Stimulated activated naive CD4-positive, alpha-beta T cell treated with Interleukin-2 at 50 U/mL for 16 hours (primary cell): ENCODE results near the gene DNAJB8.

Experiments
- DNase-seq: peaks from one replicate; lab custom pipeline; 2025; lab: John Stamatoyannopoulos, UW

DNAJB8 gene

DNA sequence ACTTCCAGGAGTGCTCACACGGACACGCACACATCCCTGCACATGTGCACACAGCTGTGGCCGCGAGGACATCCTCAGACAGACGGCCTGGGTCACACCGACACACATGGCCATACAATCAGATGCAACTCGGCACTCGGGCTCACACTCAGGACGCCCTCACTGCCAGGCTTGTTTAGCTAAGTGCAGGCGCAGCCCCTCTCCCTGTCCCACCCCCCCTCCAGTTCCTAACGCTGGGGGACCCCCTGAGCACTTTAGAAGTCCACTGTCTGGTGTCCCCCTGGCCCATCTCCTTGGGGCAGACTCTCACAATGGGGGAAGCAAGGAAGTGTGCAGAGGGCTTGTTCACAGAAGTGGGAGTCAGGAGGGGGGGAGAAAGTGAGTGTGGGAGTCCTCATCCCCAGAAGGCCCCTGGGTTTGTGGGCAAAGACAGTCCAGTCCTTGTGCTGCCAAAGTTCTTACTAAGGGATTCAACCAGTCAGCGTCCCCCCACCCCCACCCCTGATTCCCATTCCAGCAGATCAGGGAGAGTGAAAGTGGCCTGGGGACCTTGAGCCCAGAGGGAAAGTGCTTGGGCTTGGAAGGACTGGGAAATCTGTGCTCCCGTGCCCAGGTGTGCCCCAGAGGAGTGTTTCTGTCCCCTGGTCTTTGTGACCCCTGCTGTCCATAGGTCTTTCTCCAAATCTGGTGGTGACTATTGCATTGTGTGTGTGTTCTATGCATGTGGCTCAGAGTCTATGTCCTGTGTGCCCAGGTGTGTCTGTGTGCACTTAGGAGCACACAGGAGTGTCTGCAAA, 27.1 kb upstream of the DNAJB8 start:
- DNase-seq, result no peak

DNA sequence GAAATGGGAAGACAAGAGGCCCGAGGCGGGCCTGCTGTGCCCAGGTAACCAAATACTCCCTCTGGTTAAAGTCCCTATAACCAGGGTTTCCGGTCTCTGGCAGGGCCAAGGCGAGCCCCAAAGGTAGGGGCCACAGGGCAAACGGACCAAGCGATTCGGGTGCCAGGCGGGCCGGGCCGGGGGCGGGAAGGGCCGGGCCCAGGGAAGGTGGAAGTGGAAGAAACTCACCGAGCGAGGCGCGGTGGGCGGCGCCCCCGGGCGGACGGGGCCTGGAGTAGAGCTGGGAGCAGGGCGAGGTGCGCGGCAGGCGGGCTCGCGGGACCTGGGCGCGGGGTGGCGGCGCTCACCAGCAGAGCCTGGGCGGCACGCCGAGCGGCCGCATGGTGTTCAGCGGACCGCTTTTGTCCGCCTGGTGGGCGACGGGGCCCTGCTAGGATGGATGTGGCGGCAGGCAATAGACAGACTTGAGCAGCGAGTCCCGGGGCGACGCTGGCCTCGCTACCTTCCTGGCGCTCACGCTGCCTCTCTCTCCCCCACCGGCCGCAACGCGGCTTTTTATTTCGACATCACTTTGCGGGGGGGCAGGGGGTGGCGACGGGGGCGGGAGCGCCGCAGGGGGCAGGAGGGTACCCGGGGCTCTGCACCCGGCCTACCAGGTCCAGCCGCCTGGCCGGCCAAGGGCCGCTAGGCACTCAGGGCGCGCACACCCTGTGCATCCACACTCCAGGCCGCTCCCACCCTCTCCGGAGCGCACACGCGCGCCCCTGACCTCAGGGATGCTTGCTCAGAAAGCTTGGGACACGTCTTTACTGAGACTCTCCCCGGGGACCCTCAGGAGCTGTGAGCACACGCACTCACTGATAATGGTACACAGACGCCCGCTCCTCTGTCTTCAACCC, 26.2 kb upstream of the DNAJB8 start, which contains the start of gene GATA2:
GATA2 (minus strand) TSS at position 531 of the 899 bp plus-strand sequence. CDS start 6,170 bp downstream, outside the sequence.
- DNase-seq, result no peak

DNA sequence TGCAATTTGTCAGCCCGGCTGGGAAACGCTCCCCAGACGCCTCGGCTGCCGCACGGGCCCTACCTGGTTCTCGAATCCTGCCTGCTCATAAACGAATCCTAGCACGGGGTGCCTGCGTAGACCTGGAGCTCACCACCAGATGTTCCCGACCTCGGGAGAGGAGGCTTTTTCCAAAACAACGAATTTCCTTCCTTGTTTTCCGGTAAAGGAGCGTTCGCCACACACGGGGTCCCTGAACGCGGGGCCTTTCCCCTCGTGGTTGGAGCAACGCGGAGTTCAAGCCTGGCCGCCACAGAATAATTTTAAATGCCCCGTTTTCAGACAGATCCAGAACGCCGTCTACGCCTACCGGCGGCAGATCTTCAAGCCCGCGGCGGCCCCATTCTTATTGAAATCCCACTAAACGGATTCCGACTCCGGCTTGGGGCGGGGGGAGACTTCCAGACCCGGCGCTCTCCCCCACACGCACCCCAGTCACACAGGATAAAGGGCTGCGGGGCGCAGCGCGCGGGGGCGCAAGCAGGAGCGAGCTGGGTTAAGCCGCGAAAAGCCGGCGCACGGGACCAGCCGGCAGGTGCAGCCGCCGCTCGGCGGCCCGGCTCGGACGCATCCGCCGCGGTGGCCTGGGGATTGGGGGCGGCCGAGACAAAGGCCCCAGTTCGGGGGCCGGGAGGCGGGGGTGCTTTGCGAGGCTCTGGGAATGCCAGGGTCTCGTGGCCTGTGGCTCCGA, 25.4 kb upstream of the DNAJB8 start:
- no peak for DNase-seq

DNA sequence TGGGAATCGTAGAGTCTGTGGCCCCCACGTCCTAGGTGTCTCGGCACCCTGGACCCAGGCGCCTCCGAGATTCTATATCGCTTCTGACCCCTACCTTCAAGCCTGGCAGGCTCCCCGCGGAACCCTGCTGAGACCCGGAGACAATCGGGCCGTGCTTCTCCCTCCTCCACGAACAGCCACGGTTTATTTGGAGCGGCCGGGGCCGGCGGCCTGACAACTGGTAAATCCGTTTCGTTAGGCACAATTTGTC, 24.9 kb upstream of the DNAJB8 start:
- DNase-seq, result no peak

DNA sequence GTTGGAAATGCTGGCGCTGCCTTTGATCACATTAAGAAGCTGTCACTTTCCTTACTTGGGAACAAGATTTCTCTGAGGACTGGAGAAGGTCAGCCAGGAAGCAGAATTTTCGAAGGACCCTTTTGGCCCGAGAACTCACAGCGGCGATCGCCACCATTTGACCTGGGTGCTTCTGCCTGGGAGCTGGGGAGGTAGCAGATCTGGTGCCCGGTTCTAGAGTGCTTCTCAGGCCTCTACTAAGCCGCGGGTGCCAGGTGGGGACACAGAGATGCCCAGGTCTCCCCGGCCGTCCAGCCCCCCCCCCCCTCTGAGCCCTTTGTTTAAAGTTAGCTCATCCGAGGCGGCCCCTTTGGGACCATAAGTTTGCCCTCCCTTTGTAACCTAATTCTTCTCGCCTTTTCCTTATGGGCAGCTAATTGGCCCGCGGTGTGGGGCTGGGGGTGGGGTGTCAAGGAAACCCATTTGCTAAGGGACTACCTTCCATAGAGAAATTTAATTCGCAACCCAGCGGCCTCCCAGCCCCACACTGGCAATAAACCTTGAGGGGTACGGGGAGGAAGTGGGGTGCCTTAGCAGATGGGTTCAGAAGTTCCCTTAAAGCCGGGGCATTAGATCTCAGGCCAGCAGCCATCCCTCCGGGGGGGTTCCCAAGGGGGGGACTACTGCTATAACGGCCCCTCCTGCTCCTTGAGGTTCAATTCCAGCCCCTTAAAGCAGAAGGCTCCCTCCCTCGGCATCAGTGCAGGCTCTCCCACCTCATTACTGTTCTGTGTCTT, 24.4 kb upstream of the DNAJB8 start:
- DNase-seq, result no peak

DNA sequence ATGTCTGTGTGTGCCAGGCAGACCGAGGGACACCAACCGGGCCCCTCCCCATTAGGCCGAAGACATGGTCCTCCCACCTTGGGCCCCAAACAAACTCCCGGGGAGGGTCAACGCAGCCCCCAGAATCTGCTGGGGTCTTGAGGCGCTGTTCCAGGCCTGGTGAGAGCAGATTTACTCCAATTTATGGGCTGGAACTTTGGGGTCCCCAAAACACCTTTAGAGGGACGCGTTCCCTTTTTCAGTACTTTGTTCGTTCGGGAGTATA, 23.9 kb upstream of the DNAJB8 start:
- no peak for DNase-seq

GRCh38 chr3:128489927-128490649, 23.4 kb upstream of the DNAJB8 start:
- DNase-seq, result peak; percentile 7

DNA sequence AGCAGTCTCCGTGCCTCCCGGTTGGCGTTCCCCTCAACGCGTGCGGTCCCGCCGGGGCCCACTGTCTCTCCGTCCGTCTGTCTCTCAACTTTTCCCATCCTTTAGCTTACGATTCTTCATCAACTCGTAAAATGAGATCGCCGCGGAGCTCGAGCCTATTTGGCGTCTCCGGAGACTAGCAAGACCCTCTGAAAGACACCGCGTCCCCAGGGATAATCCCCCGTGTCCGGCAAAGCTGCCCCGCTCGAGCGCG, 22.9 kb upstream of the DNAJB8 start:
- no peak for DNase-seq

DNA sequence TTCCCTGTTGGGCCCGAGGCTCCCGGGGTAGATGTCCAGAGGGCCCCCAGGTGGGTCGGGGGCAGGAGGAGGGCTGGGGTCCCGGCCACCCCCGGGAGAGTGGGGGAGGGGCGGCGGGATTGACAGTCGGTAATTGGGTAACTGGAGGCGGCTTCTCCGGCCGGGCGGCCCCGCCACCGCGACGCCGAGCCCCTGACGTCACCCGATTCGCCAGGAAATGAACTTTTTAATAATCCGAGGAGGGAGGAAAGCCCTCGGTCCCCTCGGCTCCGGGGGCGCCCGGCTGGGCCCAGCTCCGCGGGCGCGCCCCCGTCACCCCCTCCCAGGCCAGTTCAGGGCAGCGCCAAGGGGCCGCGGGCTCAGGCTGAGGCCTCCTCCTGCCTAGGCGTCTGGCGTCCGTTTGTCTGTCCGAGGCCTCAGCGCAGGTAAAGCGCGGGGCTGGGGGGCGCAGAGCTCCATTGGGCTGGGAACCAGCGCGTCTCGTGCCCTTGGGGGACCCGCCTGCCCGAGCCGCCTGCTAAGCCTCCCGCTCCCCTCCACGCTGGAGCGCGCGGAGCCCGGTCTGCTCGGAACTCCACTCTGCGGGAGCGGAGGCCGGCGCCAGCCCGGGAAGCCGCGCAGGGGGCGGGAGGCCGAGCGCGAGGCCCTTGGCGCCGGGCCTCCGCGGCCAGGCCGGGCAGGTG, 22.4 kb upstream of the DNAJB8 start:
- no peak for DNase-seq

DNA sequence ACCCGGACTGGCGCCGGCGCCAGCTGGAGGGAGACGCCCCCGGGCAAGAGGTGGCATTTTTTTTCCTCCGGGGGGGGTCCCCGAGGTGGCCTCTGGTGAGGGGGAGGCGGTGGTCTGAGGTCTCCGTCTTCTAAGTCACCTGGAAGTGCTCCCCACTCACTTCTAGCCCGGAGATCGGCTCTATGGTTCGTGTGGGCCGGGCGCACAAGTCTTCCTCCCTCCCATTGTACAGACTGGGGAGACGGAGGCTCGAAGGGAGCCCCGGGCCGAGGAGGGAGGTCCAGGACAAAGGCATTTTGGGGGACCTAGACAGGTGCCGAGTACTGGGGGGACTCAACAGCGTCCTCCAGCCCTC, 21.9 kb upstream of the DNAJB8 start:
- no peak for DNase-seq

DNA sequence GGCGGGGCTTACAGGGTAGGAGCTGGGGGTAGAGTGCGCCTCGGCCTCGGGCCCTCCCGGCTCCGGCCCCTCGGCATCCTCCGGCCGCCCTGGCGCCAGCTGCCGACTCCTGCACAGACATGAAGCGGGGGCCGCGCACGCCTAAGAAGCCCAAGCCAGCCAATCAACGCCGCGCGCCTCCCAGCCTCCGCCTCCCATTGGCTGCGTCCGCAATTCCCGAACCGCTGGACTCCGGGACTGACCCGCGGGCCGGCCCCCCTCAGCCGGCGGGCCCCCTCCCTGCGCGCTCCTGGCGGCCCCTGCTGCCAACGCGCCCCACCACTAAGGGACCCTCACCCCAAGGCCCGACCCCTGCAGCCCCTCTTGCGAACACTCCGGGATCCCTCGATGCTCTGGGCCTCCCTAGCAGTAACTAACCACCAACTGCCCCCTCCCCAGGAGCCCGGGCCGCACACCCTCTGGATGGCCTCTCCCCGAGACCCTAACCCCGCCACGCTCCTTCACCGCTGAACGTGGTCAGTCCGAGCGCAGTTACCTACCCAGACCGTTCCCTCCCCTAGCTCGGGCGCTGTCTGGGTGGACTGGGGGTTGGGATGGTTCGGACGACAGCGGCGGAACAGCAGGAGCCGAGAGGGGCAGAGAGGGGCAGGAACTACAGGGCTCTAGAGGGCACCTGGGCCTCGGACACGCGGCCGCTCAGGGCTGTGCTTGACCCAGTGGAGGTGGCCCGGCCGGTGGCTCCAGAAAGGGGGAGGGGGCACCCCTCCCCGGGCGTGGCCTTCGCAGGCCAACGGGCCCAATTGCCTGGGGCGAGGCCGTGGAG, 21.3 kb upstream of the DNAJB8 start:
- peak; percentile 10 for DNase-seq

DNA sequence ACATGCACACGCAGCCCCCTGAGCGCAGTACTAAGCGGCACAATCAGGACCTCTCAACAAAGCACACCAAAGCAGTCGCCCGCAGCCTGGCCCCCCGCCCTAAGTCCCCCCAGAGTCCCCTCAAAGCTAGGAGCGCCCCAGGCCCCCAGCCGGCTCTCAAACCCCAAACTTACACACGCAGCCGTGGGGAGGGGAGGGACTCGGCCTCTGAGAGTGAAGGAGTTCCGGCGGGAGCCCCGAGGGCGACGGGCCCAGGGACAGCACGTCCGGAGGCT, 20.8 kb upstream of the DNAJB8 start:
- DNase-seq, result no peak

GRCh38 chr3:128486681-128487537, 20.2 kb upstream of the DNAJB8 start:
- DNase-seq, result peak; percentile 16

DNA sequence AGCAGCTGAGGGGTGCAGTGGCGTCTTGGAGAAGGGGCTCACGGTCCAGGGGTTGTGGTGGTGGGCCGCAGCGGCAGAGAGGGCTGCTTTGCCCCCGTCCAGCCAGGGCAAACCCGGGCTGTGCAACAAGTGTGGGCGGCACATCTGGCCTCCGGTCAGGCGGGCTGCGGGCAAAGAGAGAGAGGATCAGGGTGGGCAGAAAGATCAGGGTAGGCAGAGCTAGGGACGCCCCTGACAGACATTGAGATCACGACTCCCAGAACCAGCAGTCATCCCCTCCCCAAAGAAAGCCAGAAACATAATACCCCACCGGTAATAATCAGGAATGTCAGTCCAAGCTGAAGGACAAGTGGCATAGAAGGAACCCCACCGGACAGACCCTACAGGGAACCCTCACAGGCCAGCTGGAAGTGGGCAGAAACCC, 19.5 kb upstream of the DNAJB8 start:
- no peak for DNase-seq

DNA sequence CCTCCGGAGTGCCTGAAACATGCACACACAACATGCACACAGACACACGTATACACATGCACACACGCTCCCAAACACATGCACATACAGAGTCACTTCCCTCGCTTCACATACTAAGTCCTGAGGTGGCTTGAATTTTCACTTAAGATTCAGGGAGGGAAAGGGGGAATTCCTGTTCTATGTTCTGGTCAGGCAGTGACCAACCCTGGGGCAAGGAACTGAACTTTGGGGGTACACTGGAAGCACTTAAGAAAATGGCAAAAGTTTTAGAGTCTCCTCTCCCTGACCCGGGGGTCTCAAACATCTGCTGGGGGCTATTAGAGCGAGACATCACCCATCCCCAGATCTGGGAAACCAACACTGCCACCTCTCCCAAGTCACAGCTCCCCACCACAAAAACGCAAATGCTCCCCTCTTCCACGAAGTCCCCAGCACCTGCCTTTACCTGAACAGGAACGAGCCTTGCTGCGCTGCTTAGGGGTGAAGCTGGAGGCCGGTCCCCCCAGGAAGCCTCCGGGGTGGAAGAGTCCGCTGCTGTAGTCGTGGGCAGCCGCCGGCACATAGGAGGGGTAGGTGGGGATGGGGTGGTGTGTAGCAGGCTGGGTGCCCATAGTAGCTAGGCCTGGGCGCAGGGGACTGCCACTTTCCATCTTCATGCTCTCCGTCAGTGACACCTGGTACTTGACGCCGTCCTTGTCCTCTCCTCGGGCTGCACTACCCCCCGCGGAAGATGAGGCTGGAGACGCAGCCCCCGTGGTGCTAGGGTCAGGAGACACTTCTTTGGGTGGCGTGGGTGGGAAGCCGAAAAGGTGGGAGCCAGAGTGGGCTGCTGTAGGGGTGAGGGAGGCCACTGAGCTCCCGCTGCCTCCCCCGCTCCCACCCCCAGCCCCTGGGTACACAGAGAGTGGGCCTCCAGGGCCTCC, 18.9 kb upstream of the DNAJB8 start:
- DNase-seq, result no peak

DNA sequence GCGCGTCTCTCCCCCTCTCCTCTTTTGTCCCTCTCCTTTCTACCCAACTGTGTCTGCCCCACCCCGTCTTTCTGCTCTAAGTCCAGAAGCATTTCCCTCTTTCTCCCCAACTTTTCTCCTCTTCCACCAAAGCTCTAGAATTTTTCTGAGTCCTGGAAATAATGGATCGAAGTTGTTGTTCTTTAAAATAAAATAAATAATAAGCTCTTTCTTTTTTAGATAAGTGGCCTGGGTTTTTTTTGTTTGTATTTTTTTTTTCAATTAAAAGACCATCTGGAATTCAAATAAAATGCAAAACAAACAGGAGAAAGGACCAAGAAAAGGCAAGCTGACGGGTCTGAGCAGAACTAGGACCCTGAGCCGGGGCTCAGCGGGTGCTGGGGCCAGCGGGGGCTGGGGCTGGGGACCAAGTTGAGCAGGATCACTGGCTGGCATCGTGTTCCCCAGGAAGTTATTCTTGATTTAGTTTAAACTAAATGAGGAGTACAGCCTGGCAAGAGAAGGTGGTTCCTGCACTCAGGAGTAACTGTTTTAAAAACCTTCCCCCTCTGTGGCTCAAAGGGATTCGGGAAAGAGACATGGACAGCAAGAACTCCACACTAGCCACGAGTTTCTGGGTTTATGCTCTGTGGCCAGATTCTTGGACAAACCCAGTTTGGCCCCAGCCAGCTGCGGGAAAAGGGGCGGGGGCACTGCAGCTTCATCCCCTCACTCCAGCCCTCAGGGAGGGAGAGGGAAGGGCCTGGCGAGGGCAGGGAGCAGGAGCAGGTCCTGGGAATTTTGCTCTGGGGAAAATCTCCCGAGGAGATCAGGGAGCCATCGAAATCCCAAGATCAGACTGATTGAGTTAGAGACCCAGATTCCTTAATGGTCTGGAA, 18.0 kb upstream of the DNAJB8 start:
- DNase-seq, result no peak

- no peak for DNase-seq
Measured at GRCh38 chr3:128483657-128484403, 17.1 kb upstream of the DNAJB8 start.
